LNCAP (cell line): Measurements from ENCODE around the gene ESRRA.

Experiments
- TF ChIP-seq, protein P1 (sequence below): fragments of 450-650 bp; IDR thresholded peaks from 2 replicates; pipeline ENCODE4 v1.5.1; 2017; ENCODE audit warnings: mild to moderate bottlenecking

The ESRRA gene

DNA sequence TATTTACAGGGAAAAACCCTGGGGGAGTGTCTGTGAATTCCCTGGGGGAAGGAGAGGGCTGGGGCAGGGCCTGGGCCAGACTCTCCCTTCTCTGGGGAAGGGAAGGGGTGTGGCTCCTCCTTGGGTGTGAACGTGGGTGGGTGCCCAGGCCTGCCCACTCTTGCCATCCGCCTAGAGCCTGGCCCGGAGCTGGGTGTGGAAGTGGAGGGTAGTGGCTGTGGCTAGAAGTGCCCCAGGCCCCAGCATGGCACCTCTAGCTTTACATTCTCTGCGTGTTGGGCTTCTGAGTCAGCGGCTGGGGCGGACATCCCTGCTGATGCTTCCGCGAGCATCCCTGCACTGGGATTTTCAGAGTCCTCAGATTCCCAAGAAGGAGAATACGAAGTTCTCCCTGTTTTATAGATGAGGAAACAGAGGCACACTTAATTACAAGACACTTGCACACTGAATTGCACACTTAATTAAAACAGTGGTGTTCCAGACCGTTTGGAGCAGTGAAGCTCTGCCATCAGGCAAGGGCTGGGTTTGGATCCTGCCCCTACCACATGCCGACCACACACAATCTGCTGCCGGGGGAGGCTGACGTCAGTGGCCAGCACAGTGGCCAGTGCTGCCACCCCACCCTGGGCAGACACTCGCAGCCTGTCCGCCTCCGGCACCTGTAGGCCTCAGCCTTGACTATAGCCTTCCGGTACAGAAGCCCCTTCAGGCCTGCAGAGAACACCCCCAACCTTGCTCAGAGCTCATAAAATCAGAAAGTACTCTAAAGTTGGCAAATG is 28.5 kb upstream of the ESRRA start:
- TF ChIP-seq, protein P1, sequence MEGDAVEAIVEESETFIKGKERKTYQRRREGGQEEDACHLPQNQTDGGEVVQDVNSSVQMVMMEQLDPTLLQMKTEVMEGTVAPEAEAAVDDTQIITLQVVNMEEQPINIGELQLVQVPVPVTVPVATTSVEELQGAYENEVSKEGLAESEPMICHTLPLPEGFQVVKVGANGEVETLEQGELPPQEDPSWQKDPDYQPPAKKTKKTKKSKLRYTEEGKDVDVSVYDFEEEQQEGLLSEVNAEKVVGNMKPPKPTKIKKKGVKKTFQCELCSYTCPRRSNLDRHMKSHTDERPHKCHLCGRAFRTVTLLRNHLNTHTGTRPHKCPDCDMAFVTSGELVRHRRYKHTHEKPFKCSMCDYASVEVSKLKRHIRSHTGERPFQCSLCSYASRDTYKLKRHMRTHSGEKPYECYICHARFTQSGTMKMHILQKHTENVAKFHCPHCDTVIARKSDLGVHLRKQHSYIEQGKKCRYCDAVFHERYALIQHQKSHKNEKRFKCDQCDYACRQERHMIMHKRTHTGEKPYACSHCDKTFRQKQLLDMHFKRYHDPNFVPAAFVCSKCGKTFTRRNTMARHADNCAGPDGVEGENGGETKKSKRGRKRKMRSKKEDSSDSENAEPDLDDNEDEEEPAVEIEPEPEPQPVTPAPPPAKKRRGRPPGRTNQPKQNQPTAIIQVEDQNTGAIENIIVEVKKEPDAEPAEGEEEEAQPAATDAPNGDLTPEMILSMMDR, result no peak

DNA sequence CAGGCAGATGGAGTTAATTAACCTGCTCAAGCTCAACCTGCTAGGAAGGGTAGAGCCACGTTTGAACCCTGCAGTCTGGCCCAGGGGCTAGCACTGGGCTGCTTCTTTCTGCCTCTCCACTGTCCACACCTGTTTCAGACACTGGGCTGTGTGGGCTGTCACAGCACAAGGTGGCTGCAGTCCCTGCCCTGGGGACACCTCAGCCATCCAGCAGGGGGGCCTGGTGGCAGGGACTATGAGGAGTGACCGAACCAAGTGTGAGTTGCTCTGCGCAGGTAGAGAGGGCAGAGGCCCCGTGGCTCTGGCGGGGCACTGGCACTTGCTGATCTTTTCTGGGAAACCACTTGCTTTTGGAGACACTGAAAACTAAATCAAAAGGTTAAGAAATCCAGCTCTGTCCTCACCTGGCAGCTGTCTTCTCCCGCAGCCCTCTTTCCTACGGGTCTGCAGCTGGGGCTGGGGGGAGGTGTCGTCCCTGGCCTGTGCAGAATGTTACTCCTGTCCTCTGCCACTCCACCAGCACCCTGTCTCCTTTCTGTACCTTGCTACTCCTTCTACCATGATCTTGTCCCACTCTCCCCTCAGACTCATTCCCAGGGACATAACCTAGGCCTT is 26.6 kb upstream of the ESRRA start:
- TF ChIP-seq, protein P1, result no peak

DNA sequence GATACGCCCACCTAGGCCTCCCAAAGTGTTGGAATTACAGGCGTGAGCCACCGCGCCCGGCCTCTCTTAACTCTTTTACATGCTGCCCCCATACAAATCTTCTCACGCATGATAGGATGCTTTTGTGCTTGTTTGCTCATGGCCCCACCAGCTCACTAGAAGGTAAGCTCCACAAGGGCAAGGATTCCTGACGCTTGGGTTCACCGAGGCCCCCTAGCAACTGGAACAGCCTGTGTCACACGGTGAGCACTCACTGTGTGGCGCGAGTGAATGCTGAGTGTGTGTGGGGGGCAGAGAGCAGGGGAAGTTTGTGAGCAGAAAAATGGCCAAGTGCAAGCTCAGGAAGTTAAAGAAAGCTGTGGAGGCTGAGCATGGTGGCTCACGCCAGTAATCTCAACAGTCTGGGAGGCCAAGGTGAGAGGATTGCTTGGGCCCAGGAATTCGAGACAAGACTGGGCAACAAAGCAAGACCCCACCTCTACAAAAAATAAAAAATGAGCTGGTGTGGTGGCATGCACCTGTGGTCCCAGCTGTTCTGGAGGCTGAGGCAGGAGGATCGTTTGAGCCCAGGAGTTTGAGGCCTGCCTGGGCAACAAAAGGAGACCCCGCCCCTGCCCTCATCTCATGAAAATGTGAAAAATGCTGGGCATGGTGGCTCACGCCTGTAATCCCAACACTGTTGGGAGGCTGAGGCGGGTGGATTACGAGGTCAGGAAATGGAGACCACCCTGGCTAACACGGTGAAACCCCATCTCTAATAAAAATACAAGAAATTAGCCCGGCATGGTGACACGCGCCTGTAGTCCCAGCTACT is 23.2 kb upstream of the ESRRA start:
- TF ChIP-seq, protein P1, result no peak

DNA sequence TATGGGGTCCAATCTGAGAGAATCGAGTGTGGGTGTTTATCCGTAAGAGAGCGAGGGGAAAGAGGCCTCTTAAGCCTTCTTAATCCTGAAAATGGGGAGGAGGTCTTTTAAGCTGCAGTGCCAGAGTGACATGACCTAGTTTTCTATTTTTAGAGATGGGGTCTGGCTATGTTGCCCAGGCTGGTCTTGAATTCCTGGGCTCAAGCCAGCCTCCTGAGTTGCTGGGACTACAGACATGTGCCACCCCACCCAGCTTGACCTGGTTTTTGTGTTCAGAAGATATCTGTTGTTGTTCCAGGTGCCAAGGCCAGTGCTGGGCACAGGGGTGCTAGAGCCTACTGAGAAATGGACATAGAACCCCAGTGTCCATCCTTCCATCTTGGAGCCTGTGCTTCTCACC is 22.2 kb upstream of the ESRRA start:
- TF ChIP-seq, protein P1, result no peak

DNA sequence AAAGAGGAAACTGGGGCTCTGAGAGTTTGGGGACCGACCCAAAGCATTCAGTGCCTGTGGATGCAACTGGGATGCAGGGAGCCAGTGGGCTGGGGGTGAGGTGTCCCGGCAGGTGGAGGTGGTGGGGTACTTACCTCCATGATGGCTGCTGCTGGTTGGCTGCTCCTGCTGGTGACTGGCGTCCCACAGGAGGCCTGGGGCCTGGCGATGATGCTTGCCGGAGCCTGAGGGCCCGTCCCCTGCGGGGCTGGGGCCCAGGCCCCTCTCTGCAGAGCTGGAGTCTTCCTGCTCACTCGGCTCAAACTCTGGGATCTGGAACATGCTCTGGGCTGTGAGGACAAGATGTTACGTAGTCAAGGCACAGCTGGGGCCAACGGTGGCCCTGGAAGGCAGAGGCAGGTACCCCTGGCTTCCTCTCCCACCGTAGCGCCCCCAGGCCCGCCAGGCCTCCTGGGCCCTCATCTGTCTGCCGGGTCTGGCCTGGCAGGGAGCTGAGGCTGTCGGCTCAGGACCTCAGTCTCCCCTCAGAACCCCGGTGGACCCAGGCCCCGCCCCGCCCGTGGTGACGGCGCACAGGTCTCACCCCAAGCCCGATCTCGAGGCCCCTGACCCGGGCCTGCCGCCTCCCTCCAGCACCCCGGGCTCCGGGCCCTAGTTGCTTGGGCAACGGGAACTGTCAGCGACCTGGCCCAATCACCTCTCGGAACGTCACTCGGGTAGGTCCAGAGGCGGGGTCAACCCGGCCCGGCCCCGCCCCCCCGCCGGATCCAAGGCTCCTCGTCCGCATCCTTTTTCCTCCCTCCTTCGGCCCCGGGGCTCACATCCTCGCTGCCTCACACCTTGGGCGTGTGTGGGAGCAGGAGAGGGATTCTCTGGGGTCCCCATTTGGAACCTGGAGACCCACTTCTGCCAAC is 21.0 kb upstream of the ESRRA start, which contains the start of gene BAD:
Gene BAD (minus strand): TSS at position 618 of the 914 bp plus-strand sequence. CDS start 297 bp downstream, at position 321.
- TF ChIP-seq, protein P1, result no peak

DNA sequence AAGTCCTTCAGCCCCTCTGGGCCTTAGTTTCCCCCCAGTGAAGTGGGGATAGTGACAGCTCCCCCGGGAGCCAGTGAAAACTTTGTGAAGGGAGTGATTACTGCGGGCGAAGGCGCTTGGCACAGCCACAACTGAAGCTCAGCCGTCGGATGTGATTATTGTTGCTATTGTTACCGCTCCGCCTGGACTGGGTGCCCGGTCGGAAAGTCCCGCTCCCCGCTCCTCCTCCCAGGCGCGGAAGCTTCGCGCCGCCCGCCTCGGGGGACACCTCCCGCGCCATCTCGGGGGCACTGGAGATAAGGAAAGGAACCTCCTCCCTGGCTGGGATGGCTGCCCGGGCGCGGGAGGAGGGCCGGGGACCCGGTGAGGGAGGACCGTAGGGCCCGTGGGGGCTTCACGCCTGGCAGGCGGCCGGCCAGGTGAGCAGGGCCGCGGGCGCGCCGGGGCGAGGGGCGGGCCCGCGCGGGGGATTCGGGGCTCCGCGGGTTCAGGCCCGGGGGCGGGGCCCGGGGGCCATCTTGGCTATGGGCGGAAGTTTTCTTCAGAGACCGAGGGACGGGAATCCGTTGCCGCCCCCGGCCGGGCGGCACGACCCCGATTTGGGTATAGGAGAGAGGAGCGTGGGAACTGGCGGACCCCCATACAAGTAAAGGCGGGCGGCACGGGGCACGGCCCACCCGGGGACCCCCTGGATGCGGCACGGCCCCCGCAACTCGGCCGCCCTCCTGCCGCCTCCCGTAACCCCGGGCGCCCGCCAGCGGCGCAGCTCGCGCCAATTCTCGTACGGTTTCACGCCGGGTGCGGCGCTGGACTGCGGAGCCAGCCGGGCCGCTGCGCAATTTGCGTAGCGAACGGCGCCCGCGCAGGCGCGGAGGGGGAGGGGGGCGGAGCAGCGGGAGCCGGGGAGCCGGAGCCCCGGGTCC is 20.1 kb upstream of the ESRRA start, which contains the start of gene GPR137:
Gene GPR137 (plus strand): TSS at position 887 of the 923 bp plus-strand sequence. CDS start 677 bp downstream, outside the sequence.
- TF ChIP-seq, protein P1, result no peak
